Ovary (tissue), 9 donors: ENCODE data around the gene RBFOX2. TPM values are rescaled to one million over a fixed set of nuclear protein-coding genes. Genes with fewer than 3 reads are reported as not detected.

Experiments
- DNase-seq, 5 donors: peaks; one replicate each; pipeline ENCODE4 v3.0.0-alpha.2; 2019 to 2020
- H3K27ac ChIP-seq, 2 donors: fragments of 200-600 bp; one replicate each; pipeline versions ENCODE4 v1.5.1 to v1.8.0; 2019 to 2022
- H3K27me3 ChIP-seq: fragments of 200-600 bp; one replicate; pipeline ENCODE4 v1.8.0; 2022
- H3K36me3 ChIP-seq: fragments of 200-600 bp; sonication (generic); one replicate; pipeline ENCODE4 v1.5.1; 2019
- H3K4me1 ChIP-seq: one replicate; pipeline ENCODE4 v1.8.1; 2013; ENCODE audit warnings: mild to moderate bottlenecking, moderate library complexity; ENCODE audit not compliant: insufficient read depth
- H3K4me3 ChIP-seq: fragments of 200-600 bp; sonication (generic); one replicate; pipeline ENCODE4 v1.5.1; 2017
- H3K9me3 ChIP-seq, 2 donors: fragments of 200-600 bp in 1 of 2; sonication (generic) in 1 of 2; one replicate each; pipeline versions ENCODE4 v1.5.1 to v1.8.1; 2013 to 2019; ENCODE audit warnings: mild to moderate bottlenecking in 1 of 2, moderate library complexity in 1 of 2
- EP300 ChIP-seq: sonication (generic); formaldehyde crosslinking; IDR thresholded peaks from one replicate; pipeline ENCODE4 v1.6.1; 2017; ENCODE audit warnings: antibody characterized with exemption
- POLR2A ChIP-seq: fragments of 450-650 bp; IDR thresholded peaks from one replicate; pipeline ENCODE4 v1.6.1; 2017; ENCODE audit warnings: antibody characterized with exemption, mild to moderate bottlenecking, moderate library complexity
- WGBS, 3 donors: extraction: QIAGEN DNeasy Blood & Tissue Kit in 1 of 3; methylation state at CpG; one replicate each; pipeline versions ENCODE4 v1.1.5 to v1.1.7; 2013 to 2017; 5-methylcytosine and 5-hydroxymethylcytosine counted together
- intact Hi-C, 4 donors: fragments of 100-400 bp; cut with DNase I; formaldehyde crosslinking; loops; one replicate each; pipeline versions ENCODE4 v1.11.0 to v1.15.1; 2022 to 2023
- polyA plus RNA-seq, 2 donors: library from polyadenylated mRNA; stranded (reverse); fragments of 200-250 nt in 1 of 2; fragments of 350-450 nt in 1 of 2; fragmentation: Illumina TruSeq in 1 of 2; extraction: RNeasy Lipid Tissue Mini Kit (QIAGEN cat#74804) in 1 of 2; gene quantifications; one replicate each; pipeline ENCODE4 v1.2.3, GENCODE V29; 2013 to 2014
- total RNA-seq, 7 donors: library from RNA; depleted of rRNA in 2 of 7; stranded (reverse); fragments of >200 nt in 2 of 7; fragmentation: NEBNext Ultra II Directional in 3 of 7; extraction: Animal tissue kit (Norgen Biotek cat#: 25700) in 3 of 7; gene quantifications; one replicate each; pipeline versions ENCODE4 v1.1.0 to v1.2.4, GENCODE V29; 2016 to 2023
- TF ChIP-seq, protein P1 (sequence below), 3 donors: fragments of 450-650 bp in 2 of 3; fragments of 200-600 bp in 1 of 3; IDR thresholded peaks; one replicate each; pipeline versions ENCODE4 v1.5.1 to v1.8.0; 2016 to 2022; ENCODE audit warnings: antibody characterized with exemption in 3 of 3, mild to moderate bottlenecking in 1 of 3
- donor health status: DM: no; HTN: no; CAD: no; lungs with moderate emphysema.
- donor health status: DM: no; HTN: no; CAD: no.
- donor health status: Bipolar disorder and iron deficiency.
- donor health status: DM: yes; HTN: yes; CAD: no.
- donor health status: DM: no; HTN: no; CAD: no.
- donor health status: DM: yes; HTN: yes; CAD: no.

The RBFOX2 gene
- total and polyA plus RNA-seq, 9 donors = 68.7 to 140 (median 128) TPM

DNA sequence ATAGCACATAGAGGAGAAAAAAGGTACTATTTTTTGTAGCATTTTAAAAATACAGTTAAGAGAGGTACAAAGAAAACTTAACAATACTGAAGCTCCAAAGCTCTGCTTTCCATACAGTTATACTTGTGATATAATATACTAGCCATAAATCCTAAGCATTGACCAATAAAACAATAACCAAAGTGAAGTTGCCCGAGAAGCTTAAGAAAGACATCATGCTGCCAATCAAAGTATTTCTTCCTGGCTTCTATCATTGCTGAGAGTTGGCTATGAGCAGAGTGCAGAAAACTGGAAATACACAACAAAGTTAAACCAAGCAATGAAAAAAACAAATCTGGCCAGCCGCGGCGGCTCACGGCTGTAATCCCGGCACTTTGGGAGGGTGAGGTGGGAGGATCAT lies 84.2 kb downstream of the RBFOX2 start:
- no peaks in the 10 kb centered on the region for H3K36me3 ChIP-seq
- H3K9me3 ChIP-seq = no peaks in the 10 kb centered on the region
- intact Hi-C loops = no loop called here
- WGBS, 3 donors = 7 to 21% (median 8%) methylated on average over 6 of the region's 6 CpGs
- no peaks in the 10 kb centered on the region for H3K27me3 ChIP-seq
- peaks cover 2% of the 10 kb centered on the region for H3K4me1 ChIP-seq
- H3K4me3 ChIP-seq = no peak overlapping the region
- DNase-seq = no peak
- no peak for TF ChIP-seq POLR2A
- TF ChIP-seq, protein P1, sequence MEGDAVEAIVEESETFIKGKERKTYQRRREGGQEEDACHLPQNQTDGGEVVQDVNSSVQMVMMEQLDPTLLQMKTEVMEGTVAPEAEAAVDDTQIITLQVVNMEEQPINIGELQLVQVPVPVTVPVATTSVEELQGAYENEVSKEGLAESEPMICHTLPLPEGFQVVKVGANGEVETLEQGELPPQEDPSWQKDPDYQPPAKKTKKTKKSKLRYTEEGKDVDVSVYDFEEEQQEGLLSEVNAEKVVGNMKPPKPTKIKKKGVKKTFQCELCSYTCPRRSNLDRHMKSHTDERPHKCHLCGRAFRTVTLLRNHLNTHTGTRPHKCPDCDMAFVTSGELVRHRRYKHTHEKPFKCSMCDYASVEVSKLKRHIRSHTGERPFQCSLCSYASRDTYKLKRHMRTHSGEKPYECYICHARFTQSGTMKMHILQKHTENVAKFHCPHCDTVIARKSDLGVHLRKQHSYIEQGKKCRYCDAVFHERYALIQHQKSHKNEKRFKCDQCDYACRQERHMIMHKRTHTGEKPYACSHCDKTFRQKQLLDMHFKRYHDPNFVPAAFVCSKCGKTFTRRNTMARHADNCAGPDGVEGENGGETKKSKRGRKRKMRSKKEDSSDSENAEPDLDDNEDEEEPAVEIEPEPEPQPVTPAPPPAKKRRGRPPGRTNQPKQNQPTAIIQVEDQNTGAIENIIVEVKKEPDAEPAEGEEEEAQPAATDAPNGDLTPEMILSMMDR (IDR thresholded peaks at IDR 0.05) = no peak
- TF ChIP-seq EP300 = no peak
- no peak overlapping the region for H3K27ac ChIP-seq

DNA sequence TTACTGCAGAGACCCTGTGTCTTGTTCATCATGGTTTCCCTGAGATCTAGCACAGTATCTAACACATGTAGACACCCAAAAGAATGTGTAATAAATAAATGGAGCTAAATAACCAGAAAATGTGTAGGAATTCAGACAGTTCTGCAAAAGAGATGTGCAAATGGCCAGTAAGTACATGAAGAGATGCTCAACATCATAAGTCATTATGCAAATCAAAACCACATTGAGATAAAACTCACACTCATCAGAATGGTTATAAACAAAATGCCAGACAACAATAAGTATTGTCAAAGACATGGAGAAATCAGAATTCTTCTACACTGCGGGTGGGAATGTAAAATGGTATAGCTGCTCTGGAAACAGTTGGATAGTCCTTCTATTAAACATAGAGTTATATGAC lies 88.5 kb downstream of the RBFOX2 start:
- 96 to 98% (median 97%) methylated on average over 1 of the region's 1 CpG for WGBS, 3 donors
- intact Hi-C loops = no loop called here
- H3K4me3 ChIP-seq = no peak overlapping the region
- TF ChIP-seq, protein P1 (IDR thresholded peaks at IDR 0.05) = no peak
- TF ChIP-seq EP300 = no peak
- no peak for TF ChIP-seq POLR2A
- DNase-seq = no peak
- H3K9me3 ChIP-seq = no peaks in the 10 kb centered on the region
- H3K36me3 ChIP-seq = no peaks in the 10 kb centered on the region
- H3K27me3 ChIP-seq = no peaks in the 10 kb centered on the region
- peaks cover 2% of the 10 kb centered on the region for H3K4me1 ChIP-seq
- H3K27ac ChIP-seq = no peak overlapping the region

DNA sequence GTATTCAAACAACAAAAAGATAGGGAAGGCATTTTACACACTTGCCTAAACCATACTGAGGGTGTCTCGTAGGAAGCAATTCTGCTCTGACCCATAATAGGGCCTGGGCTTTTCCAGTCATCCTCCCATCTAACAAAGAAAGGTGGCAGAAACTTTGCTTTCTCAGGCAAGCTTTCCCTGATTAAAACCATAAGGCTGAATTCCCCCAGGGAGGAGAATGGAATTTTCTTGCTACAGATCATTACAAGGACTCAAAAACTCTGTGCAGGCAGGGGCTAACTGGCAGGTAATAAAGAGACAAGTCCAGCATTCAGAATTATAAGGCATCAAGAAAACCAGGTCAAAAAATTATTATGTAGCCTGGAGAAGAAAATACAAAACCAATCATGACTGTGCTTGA lies 90.4 kb downstream of the RBFOX2 start:
- intact Hi-C loops = loop anchor here in 2 of 4 donors (10.0 kb wide), 2 partner anchors 127 to 177 kb away; no protein-coding TSS in a partner anchor
- WGBS, 3 donors = 72 to 94% (median 86%) methylated on average over 1 of the region's 1 CpG

DNA sequence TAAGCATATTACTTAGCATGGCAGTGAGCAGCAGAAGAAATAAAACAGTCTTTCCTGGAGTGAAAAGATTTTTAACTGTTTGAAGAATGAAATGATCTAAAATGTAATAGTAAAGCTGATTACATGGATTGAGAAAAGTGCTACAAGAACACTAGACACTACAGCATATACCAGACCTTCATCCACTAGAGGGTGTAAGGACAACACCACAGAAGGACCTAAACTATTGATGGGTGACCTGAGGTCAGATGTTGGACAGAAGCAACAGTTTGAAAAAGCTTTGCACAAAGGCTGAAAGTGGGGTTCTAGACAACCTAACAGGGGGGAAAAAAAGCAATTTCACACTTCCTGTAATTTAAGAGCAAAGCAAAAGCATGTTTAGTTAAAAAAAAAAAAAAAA lies 97.7 kb downstream of the RBFOX2 start:
- no peak for TF ChIP-seq POLR2A
- TF ChIP-seq, protein P1 (IDR thresholded peaks at IDR 0.05) = peak; percentile 38 to 69 (median 63)
- Histone ChIP-seq H3K36me3 (no peaks in the 10 kb centered on the region), H3K27ac (no peak overlapping the region), H3K27me3 (no peaks in the 10 kb centered on the region), H3K4me1 (no peaks in the 10 kb centered on the region), H3K4me3 (no peak overlapping the region), H3K9me3 (no peaks in the 10 kb centered on the region)
- DNase-seq = no peak
- intact Hi-C loops = loop anchor here (5.0 to 10.0 kb wide), 5 partner anchors 131 to 191 kb away; no protein-coding TSS in a partner anchor

More for the DNA sequence above, 90.4 kb downstream of the RBFOX2 start:
- Histone ChIP-seq H3K9me3 (no peaks in the 10 kb centered on the region), H3K4me3 (no peak overlapping the region), H3K4me1 (peaks cover 2% of the 10 kb centered on the region), H3K27ac (no peak overlapping the region), H3K36me3 (no peaks in the 10 kb centered on the region), H3K27me3 (no peaks in the 10 kb centered on the region)
- DNase-seq = no peak
- no peak for TF ChIP-seq EP300
- TF ChIP-seq POLR2A = no peak
- TF ChIP-seq, protein P1 (IDR thresholded peaks at IDR 0.05) = no peak
